GM12892 (cell line): Measurements from ENCODE around the gene C11orf52.

Experiments
- POLR2A ChIP-seq: IDR thresholded peaks from 2 replicates; pipeline ENCODE4 v1.6.1; 2011; ENCODE audit warnings: low read depth, low read length, control low read depth
- POLR2AphosphoS5 ChIP-seq: IDR thresholded peaks from 2 replicates; pipeline ENCODE4 v1.6.1; 2011; ENCODE audit warnings: low read depth, low read length, control low read depth

DNA sequence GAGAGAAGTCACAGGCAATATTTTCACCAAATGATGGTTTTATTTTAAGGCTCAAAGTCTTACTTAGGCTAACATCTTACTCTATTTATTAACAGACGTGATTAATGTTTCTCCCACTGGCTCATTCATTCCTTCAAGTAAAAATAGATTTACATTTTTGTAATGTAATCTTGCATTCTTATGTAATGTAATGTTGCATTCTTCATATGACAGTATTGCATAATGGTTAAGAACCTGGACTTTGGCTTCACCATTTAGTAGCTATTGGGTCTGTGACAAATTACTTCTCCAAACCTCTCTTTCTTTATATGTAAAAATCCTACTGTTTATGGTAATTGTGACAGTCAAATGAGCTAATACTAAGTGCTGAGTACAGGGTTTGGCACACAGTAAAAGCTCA is 15.2 kb downstream of the C11orf52 start:
- TF ChIP-seq POLR2A = no peak
- TF ChIP-seq POLR2AphosphoS5 = no peak
